ENCODE measurements around the gene HVCN1.

GRCh38 chr12:110718222-110718908 is 29.4 kb upstream of the HVCN1 start:
- no peak for TF ChIP-seq CTCF (tag by site-specific recombination; IDR thresholded peaks at IDR 0.05)
- TF ChIP-seq ZBTB7A (tag by site-specific recombination; IDR thresholded peaks at IDR 0.05; ENCODE audit: low read depth) = no peak
- TF ChIP-seq ZNF184 (tag by site-specific recombination; IDR thresholded peaks at IDR 0.05) = no peak
- no peak for TF ChIP-seq ZNF529 (tag by site-specific recombination; IDR thresholded peaks at IDR 0.05; ENCODE audit: insufficient replicate concordance)
- TF ChIP-seq ZBTB49 (tag by site-specific recombination; IDR thresholded peaks at IDR 0.05; ENCODE audit: low read depth) = no peak
- TF ChIP-seq ZNF211 (tag by site-specific recombination; IDR thresholded peaks at IDR 0.05; ENCODE audit: low read depth) = no peak
- TF ChIP-seq YY1 (tag by site-specific recombination; IDR thresholded peaks at IDR 0.05) = no peak
- no peak for TF ChIP-seq ZNF398 (tag by site-specific recombination; IDR thresholded peaks at IDR 0.05)
- no peak for TF ChIP-seq ZNF692 (tag by site-specific recombination; IDR thresholded peaks at IDR 0.05)
- no peak for TF ChIP-seq PBX3 (CRISPR knock-in tag; IDR thresholded peaks at IDR 0.05)
